Measurements from ENCODE around the gene TECTA. TPM values are rescaled to one million over a fixed set of nuclear protein-coding genes. Genes with fewer than 3 reads are reported as not detected.

TECTA gene
- total RNA-seq, 1 donor from 2014 or later = 0.91 TPM

- Mint-ChIP-seq H3K27me3 (ENCODE audit: low read depth, unreplicated experiment) (no peaks in the 10 kb centered on the region), H3K27ac (ENCODE audit: unreplicated experiment) (no peak overlapping the region)
Measured at GRCh38 chr11:121226415-121227263, 125.6 kb downstream of the TECTA start.

GRCh38 chr11:121228851-121229250, 127.8 kb downstream of the TECTA start:
- H3K9me3 Mint-ChIP-seq (ENCODE audit: unreplicated experiment) = peaks cover 4% of the 10 kb centered on the region
- Histone ChIP-seq H3K36me3 (ENCODE audit: insufficient read depth, low read length) (no peaks in the 10 kb centered on the region), H3K4me1 (ENCODE audit: insufficient read depth, low read length) (no peaks in the 10 kb centered on the region), H3K79me2 (ENCODE audit: insufficient read depth, low read length) (no peaks in the 10 kb centered on the region), H2AFZ (ENCODE audit: low read depth, low read length) (no peak overlapping the region), H3K4me2 (ENCODE audit: low read length) (no peak overlapping the region), H3K4me3 (ENCODE audit: insufficient read depth, low read depth, low read length) (no peak overlapping the region), H3K27ac (ENCODE audit: low read depth, low read length) (no peak overlapping the region), H4K20me1 (ENCODE audit: insufficient read depth, low read length) (no peaks in the 10 kb centered on the region), H3K27me3 (ENCODE audit: insufficient read depth, low read length) (no peaks in the 10 kb centered on the region), H3K9ac (ENCODE audit: low read length) (no peak overlapping the region), H3K9me3 (ENCODE audit: insufficient read depth, low read depth, low read length) (no peaks in the 10 kb centered on the region)
- no peak overlapping the region for H3K4me3 Mint-ChIP-seq (ENCODE audit: unreplicated experiment)
- FAIRE-seq = no peak
- no peaks in the 10 kb centered on the region for H3K27me3 Mint-ChIP-seq (ENCODE audit: low read depth, unreplicated experiment)
- DNase-seq (ENCODE audit: low read depth) = no peak
- H3K27ac Mint-ChIP-seq (ENCODE audit: unreplicated experiment) = no peak overlapping the region
- TF ChIP-seq CTCF (IDR thresholded peaks at IDR 0.05; ENCODE audit: insufficient read depth, low read depth, low read length) = no peak
- no peak for TF ChIP-seq EZH2 (IDR thresholded peaks at IDR 0.05; ENCODE audit: insufficient read depth, low read length)
- no peaks in the 10 kb centered on the region for H3K4me1 Mint-ChIP-seq (ENCODE audit: low read depth, unreplicated experiment)
- no peaks in the 10 kb centered on the region for H3K36me3 Mint-ChIP-seq (ENCODE audit: low read depth, unreplicated experiment)

More at GRCh38 chr11:121226415-121227263, 125.6 kb downstream of the TECTA start:
- H3K79me2 ChIP-seq (ENCODE audit: insufficient read depth, low read length) = no peaks in the 10 kb centered on the region
- DNase-seq (ENCODE audit: low read depth) (no peak), FAIRE-seq (no peak)
- H3K4me1 Mint-ChIP-seq (ENCODE audit: low read depth, unreplicated experiment) = peaks cover 3% of the 10 kb centered on the region
- H3K9ac ChIP-seq (ENCODE audit: low read length) = no peak overlapping the region
- H3K9me3 Mint-ChIP-seq (ENCODE audit: unreplicated experiment) = peaks cover 4% of the 10 kb centered on the region
- no peaks in the 10 kb centered on the region for H3K36me3 Mint-ChIP-seq (ENCODE audit: low read depth, unreplicated experiment)
- H3K9me3 ChIP-seq (ENCODE audit: insufficient read depth, low read depth, low read length) = no peaks in the 10 kb centered on the region
- peaks cover 6% of the 10 kb centered on the region for H3K27me3 ChIP-seq (ENCODE audit: insufficient read depth, low read length)
- TF ChIP-seq CTCF (IDR thresholded peaks at IDR 0.05; ENCODE audit: insufficient read depth, low read depth, low read length) (no peak), EZH2 (IDR thresholded peaks at IDR 0.05; ENCODE audit: insufficient read depth, low read length) (no peak)
- H4K20me1 ChIP-seq (ENCODE audit: insufficient read depth, low read length) = no peaks in the 10 kb centered on the region
- H3K4me3 Mint-ChIP-seq (ENCODE audit: unreplicated experiment) = no peak overlapping the region
- H2AFZ ChIP-seq (ENCODE audit: low read depth, low read length) = no peak overlapping the region
- H3K4me3 ChIP-seq (ENCODE audit: insufficient read depth, low read depth, low read length) = no peak overlapping the region
- no peak overlapping the region for H3K4me2 ChIP-seq (ENCODE audit: low read length)
- H3K4me1 ChIP-seq (ENCODE audit: insufficient read depth, low read length) = no peaks in the 10 kb centered on the region
- H3K36me3 ChIP-seq (ENCODE audit: insufficient read depth, low read length) = no peaks in the 10 kb centered on the region
- no peak overlapping the region for H3K27ac ChIP-seq (ENCODE audit: low read depth, low read length)

All from astrocyte (in vitro differentiated cells and primary cell).